DMS53 treated with DMSO at 0.1 percent for 48 hours (cell line): ENCODE results near the gene ZBTB21.

ENCODE experiments used
- DNase-seq: peaks from one replicate; lab custom pipeline; 2025; ENCODE audit not compliant: unreplicated experiment; lab: John Stamatoyannopoulos, UW

Gene ZBTB21

DNA sequence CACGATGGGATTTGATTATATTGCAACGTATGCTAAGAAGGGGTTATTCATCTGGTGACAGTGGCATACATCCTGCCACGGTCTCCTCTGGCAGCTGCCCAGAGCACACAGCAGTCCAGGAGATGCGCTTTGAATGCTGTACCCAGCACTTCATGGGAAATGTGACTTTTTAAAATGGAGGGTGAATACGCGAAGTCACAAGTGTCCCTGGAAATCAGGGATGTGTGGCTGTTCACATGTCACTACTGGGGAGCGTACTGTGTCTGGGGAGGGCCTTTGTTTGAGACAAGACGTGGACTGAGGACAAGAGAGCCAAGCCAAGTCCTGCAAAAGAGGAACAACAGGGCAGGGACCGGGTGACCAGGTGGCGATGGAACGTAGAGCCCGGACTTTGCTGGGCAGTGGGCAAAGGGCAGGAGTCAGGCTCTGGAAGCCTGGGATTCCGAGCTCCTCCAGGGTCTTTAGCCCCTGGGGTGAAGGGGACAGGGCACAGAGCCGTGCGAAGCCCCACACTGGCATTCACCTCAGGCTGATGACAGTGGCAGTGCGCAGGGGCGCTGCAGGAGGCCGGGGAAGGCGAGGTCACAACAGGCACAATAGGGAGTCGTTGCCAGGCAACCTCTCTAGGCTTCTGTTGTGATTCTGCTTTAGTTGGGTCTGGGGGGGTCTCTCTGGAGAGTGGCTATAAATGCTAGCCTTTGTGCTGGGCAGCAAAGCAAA is 11.4 kb upstream of the ZBTB21 start:
- DNase-seq: no peak

DNA sequence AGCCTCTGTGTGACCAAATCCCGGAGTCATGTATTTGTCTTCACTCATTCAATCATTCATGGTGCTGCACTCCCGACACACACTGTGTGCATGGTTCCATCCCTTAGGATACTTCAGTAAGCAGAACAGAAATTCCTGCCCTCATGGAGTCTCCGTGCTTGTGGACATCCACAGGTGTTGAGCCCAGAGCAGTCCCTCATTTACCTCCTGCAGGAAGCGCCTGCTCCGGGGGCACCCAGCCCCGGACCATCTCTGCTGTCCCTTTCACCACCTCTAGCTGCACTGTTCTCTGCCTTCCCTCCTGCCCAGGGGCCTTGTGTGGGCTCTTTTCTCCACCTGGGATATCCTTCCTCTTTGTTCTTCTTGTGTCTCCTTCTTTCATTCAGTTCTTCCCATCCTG is 9.5 kb upstream of the ZBTB21 start:
- DNase-seq: no peak

DNA sequence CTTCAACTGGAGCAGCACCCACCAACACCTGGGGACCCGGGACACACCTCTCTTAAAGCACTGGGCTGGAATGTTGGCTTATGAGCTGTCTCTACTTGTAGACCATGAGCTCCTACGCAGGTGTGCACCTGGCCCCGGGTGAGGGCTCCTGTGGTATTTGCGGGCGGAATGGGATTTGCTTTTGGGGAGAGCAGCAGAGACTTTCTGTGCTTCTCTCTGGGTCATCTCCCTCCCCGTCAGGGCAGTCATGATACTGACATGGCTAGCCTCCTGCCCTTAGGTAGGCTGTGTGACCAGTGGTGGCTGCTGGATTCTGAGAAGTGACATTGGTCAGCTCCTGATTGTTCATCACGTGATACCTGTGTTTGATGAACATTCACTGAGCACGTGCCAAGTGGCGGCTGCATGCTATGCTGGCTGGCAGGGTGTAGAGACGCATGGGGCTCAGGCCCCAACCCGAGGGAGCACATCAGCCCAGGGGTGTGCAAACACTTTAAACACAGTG is 9.0 kb upstream of the ZBTB21 start:
- DNase-seq: no peak

DNA sequence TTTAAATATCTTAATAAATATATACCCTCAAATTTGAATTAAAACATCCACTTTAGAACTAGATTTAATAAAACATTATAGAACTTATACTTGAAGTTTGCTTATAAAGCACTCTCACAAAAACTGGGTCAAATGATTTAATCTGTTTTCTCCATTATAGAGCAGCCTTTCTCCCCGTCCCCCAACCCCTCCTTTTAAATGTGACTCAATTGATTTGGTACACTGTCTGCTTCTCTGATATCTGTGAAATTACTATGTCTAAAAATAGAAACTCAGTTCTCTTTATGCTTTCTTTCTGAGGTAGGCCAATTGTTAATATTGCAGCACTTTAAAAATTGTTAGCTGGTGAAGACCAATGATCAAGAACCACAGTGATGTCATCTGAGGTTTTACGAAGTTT is 6.9 kb upstream of the ZBTB21 start:
- DNase-seq: no peak

DNA sequence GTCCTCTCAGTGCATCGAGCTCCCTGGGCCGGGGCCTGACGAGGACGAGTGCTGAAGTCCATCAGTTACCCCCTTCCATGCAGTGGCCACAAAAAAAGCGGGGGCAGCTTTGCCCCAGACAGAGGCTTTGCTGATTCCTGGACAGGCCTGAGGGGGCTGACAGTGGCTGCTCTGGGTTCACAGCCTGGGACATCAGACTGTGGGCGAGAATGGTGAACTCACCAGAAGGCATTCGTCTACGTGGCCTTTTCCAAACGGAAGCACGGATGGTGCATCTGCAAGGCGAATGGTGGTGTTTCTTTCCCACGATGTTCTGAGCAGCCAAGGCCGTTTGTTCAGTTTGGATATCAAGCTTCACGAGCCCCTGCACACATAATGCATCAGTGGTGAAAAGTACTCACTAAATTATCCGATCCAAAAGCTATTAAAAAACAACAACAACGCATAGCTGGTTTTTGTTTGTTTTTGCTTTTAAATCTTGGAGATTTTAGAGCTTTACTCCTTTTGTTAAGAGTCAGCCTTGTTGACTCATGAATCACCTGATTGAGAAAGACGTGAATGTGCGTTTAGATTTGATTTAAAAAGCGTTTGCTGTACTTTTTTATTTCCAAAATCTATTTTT is 6.3 kb upstream of the ZBTB21 start:
- DNase-seq: no peak

DNA sequence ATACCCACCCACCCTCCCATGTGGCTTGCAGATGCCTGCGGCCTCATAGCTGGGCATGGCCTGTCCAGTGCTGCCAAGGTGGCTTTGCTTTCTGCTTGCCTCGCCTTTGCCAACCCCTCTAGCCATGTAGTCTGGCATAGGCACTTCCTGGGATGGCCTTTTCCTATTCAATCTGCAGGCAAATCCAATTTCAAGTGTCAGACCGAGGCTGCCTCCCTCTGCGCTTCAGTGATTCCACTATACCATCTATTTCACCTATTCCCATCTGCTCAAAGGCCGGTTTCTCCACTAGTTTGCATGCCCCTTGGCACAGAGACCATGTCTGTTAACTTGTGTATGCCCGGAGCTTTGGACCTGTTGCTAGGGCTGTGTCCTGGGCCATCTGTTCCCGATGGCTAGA is 3.8 kb upstream of the ZBTB21 start:
- DNase-seq: no peak

DNA sequence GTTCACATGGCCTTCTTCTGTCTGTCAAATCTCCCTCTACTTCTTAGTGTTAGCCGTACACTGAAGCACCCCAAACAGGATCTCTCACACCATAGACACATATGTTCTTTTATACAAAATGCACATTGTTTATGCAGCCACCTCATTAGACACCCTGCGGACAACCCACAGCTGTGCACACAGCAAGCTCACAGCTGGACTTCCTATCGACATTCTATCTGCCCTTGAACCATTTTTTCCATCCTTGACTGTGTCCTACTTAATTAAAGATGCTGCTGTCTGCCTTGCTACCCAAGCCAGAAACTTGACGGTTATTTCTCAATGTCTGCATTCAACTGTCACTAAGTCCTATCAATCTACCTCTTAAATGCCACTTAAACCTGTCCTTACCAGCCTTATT is 3.2 kb upstream of the ZBTB21 start:
- DNase-seq: no peak

DNA sequence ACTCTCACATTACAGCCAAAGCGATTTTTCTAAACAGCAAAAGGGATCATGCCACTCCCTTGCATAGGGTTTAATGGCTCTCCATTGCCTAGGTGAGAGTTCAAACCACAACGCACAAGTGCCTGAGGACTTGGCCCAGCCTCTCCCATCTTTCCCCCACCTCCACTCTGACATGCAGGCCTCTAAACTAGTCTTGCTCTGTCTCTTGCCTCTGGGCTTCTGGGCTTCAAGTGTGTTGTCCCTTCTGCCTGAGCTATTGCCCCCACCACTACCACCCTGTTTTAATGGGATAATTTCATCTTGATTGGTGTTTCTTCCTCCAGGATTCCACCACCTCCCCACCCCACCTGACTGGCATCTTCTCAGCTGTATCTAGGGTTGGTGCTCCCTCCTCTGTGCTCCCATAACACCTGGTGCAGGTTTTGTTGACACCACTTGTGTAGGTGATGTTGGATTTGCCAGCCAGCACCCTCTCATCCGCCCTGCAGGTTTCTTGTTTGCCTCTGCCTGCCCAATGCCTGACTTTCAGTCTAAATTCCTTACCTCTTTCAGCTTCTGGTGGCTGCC is 2.7 kb upstream of the ZBTB21 start:
- DNase-seq: no peak

DNA sequence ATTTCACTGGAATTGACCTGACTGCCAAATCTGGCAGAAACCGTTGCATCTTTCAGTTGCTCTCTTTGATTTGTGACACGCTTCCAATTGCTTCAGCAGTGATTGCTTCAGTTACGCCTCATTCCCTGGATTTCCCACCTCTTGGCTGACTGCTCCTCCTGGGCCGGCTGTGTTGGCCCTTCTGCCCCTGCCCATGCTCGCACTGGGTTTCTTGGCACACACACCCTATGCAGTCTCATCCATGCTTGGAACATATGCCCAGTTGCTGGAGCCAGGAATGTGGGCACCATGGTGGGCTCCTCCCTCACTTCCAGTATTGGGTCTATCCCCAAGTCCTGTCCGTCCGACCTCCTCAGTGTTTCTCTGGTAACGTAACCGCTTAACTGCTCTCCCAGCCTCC is 2.2 kb upstream of the ZBTB21 start:
- no peak for DNase-seq

DNA sequence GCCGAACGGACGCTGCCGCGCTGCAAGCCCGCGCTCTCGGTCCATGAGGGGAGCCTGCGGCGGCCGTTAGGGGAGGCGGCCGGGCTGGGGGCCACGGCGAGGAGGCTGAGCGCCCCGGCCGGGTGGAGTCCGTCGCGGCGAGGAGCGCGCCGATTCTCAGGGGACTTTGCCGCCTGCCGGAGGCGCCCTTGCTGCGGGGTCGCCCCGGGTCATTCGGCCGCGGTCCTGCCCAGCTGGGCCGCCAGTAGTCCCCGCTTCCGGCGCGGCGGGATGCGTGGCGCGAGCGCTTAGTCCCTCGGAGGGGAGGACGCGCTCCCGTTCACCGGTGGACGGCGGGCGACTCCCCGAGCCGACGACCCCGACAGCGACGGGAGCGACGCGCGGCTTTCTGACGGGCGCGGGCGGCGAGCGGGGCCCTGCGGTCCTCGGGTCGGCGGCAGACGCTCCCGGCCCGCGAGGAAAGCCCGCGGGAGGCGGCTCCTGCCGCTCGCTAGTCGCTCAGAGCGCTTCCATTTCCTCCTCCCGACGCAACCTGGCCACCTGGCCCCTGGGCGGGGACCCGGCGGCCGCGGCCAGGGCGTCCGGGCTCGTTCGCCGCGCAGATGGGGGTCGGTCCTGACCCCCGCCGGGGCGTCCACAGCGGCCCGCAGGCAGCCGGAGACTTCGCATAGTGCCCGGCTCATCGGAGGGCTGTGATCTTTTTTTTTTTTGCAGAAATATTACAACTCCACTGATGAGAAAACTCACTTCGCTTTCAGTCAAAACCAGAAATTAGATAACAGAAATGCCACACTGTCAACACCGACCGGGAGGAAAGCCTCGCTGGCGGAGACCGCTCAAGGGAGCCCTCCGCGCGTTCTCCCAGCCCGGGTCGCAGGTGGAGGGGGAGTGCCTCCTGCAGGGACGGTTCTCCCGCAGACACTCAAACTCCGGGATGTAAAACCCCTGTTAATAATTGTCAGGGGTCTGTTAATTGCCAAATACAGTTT is 641 bp upstream of the ZBTB21 start:
- DNase-seq: peak; percentile 25

DNA sequence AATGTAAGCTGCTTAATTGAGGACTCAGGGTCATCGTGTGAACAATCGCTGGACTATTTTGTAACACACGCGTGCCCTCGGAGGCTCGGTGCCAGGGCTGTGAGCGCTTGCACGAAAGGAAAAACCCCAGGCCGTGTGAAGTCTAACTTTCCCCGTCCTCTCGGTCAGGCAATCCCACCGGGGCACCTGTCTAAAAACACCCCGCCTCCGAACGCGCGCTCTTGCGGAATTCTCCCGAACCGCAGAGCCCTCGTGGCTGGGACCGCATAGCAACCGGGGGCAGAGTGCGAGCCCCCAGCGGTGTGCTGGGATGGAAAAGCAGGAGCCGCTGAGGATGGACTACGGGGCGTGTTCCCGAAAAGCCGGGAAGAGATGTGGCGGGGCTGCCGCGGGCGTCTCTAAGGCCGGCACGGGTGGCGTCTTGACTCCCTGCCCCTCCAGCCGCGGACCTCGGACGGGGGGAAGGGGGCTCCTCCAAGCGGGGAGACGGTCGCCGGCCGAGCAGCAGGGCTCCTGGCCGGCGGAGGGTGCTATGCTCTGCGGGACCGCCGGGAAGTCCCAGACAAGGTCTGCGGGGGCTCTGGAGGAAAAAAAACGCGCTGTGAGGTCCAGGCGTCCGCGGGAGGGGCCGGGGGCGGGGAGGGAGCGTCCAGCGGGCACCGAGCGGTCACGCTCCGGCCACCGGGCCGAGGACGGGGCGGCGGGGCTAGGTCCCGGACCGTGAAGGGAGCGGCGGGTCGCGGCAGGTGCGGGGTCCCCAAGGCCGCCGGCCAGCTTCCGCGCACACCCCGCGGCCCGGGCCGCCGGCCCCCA is 936 bp downstream of the ZBTB21 start:
- DNase-seq: no peak

DNA sequence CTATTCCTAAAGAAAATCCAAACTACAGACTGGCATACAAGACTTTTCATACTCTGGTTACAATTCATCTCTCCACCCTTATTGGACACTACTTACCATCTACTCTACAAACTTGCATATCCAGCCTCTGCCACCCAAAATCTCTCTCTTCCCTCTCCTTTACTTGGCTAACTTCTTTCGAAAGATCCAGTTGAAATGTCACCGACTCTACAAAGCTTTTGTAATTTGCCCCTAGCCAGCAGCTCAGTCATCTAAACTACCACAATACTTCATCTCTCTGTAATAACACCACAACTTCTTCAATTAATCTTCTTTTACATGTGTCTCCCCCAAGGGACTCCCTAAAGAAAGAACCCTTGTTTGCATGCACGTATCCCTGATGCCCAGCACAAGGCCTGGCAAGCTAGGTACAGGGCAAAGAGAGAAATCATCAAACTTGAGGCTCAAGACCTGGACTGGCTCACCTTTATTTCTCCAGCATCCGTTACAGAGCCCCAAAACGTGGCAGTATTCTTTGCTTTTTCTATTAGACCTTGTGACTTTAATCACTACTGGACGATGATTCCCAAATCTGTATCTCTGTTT is 2.7 kb downstream of the ZBTB21 start:
- no peak for DNase-seq

DNA sequence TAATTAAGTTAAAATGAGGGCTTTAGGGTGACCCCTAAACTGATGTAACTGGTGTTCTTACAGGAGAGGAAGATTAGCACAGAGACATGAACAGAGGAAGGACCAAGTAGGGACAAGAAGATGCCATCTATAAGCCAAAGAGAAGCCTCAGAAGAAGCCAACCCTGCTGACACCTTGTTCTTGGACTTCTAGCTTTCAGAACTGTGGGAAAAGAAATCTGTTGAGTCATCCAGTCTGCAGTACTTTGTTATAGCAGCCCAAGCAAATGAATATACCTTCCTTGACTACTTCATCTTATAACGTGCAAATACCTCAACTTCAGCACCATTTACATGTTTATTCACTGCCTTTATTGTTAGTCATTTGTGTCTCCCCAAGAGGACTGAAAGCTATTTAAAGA is 3.4 kb downstream of the ZBTB21 start:
- no peak for DNase-seq

DNA sequence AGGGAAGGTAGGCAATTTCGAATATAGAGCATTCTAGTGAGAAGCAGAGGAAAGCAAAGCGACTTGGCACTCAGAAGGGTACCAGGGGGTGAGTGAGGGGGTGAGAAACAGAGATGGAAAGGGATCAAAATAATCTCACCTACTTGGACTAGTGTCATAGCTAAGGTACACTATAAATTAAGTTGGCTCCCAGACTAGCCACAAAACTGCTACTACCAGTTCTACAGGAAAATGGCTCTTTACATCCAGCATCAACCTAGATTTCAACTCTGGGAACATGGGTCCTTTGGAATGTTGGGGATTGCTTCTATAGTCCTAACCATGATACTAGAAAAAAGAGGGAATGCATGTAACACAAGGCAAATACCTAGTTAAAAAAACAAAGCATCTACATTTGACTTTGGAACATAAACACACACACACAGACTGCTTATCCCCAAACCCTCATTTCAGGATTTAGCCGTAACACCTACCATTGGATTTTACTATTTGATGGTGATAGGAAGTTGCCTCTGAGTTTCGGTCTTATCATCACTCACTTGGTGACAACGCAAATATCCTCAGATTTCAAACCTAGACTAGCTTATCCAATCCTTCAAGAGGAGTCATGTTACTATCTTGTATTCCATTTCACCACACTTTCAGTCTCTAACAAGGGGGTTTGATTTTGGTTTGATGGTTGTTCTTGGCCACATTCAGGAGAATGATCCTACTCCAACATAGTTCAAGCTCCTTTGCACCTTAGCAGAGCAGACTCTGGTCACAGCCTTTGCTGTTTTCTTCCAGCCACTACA is 5.6 kb downstream of the ZBTB21 start:
- DNase-seq: no peak

DNA sequence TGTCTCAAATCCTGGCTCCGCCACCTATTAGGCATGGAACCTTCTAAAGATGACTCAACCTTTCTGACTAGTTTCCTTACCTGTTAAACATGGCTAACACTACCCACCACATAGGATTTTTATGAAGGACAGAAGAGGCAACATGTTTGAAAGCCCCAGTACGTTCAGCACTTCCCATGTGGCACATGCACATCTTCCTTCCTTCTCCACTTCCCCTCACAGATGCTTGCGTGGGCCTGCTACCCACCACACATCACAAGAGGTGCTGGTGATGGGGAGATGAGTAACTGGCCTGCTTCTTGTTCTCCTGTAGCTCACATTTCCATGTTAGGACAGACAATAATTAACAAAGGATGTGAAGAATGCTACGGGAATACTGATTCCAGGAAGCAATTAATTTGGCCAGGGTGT is 7.1 kb downstream of the ZBTB21 start:
- DNase-seq: no peak

DNA sequence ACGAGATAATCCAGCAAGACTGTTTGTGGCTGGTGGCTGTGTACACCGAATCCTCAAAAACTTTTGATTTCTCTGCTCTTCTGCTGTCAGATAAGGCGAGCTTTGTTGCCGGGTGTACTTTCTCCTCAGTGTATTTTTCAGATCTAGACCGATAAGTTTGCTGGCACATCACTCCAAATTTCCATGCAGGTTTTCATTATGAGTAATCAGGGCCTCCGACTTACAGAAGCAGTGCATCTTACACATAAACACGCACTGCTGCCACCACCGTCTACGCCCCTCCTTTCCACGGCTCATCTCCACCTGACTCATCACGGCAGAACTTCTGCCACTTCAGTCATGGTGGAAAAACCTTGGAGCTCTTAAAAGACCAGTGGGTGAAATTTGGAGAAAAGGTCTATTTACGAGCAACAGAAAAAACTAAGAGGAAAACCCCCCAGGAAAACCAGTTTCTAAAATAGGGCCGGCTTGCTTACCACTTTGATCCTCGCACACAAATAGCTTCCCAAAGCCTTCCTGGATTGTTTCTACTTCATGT is 7.7 kb downstream of the ZBTB21 start:
- DNase-seq: no peak

DNA sequence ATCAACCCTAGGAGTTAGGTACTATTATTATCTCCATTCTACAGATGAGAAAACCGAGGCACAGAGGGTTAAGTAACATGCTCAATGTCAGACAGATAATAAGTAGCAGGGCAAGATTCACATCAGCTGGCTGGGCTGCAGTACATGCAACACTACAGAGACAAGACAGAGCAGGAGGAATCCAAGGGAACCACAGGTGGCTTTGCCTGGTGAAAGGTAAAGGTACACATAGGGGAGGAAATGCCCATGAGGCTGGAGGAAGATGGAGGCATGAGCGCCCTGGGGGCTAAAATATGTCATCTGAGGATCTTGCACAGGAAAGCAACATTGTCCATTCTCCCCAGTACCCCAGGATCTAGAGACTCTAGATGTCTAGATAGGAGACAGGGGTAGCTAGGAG is 8.4 kb downstream of the ZBTB21 start:
- no peak for DNase-seq

DNA sequence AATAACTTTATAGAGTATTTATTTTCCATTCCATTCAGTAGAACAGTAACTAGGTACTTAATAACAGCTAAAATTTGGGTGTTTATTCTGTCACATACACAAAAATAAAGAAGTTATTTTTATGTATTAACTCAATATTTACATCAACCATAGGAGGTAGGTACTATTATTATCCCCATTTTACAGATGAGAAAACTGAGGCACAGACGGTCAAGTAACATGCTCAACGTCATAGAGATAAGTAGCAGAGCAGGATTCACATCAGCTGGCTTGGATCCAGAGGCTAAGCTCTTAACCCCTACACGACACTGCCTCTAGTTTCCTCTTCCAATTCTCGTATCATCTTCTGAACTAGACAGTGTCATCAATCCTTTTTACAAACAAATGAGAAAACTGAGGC is 9.3 kb downstream of the ZBTB21 start:
- DNase-seq: no peak

DNA sequence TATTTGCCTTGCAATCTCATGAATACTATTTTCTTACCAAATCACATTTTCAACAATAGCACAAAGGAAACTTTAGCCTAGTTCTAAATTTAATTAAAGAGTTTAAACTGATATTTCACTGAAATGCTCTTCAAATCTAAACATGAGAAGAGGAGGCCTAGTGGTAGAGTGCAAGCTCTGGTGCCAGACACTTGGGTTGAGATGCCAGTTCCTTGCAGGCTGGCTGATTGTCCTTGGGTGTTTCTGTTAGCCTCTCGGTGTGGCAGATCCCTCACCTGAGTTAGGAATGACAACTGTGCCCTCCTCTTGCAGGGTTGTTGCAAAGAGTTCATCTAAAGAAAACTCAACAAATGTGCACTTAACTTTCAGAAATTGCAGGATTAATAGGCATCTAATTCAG is 12.5 kb downstream of the ZBTB21 start:
- no peak for DNase-seq
